ENCODE results near the gene IGF1R.
"Not testable (repeated sequence)": the region's sequence is repeated elsewhere in the genome, so short reads cannot be mapped to it uniquely, and the experiment has no call there.

The IGF1R gene

GRCh38 chr15:98997755-98998154, 349.4 kb downstream of the IGF1R start:
- no peak for DNase-seq (ENCODE audit: low read depth in 2 of 2)

- DNase-seq (ENCODE audit: low read depth in 2 of 2) = no peak
These were observed 349.9 kb downstream of the IGF1R start for GRCh38 chr15:98998279-98998678.

- DNase-seq (ENCODE audit: low read depth in 2 of 2) = no peak
These were observed 350.9 kb downstream of the IGF1R start for GRCh38 chr15:98999233-98999632.

DNA sequence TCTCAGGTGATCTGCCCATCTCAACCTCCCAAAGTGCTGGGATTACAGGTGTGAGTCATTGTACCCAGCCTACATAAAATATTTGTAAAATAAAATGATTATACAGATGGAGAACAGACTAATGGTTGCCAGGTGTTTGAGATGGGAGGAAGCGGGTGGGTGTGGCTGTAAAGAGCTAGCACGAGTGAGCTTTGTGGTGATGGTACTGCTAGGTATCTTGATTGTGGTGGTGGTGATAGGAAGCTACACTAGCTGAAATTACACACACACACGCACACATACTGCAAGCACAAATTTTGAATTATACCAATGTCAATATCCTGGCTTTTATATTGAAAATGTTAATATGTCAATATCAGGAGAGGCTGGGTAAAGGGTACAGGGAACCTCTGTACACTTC, 353.9 kb downstream of the IGF1R start:
- DNase-seq (ENCODE audit: low read depth in 2 of 2) = no peak

- not testable (repeated sequence) for DNase-seq (ENCODE audit: low read depth in 2 of 2)
These were observed 355.0 kb downstream of the IGF1R start for GRCh38 chr15:99003317-99003716.

DNA sequence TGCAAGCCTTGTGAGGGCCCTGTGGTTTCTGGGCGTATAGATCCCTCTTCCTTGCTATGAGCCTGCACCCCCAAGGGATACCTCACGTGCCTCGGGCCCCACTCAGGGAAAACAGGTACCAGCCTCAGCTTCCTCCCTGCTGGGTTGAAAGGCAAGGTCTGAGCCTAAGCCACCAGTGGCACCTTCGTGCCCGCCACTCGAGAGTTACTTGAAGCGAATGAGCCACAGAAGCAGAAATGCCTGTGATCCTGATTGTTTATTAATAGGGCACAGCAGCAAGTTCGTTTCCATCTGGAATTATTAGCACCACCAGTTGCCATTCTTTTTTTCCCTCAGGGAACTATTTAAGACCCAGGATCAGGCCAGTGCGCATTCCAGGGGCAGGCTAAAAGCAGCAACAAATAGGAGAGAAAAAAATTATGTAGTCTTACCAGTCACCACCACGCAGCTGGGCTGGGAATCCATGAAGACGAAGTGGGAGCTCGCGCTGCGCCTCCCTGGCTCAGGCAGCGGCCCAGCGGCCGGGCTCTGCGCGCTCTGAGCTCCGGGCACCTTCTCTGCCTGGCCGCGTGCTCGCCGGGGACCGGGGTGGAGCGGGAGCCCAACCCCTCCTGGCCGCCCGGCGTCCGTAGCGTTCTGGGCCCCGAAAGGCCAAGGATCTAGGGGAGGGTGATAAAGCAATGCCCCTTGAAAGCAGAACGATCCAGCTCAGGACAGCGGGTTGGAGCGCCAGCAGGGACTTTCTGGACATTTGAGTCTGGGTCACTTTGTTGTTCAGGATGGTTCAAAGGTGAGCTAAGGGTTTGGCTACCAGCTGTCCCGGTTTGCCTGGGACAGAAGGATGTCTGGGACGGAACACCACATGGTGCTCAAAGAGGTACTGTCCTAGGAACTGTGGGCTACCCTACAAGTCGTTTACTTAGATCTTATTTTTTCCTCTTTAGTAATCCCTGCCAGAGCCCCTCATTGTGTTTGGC, 356.9 kb downstream of the IGF1R start:
- DNase-seq (ENCODE audit: low read depth in 2 of 2) = not testable (repeated sequence)

DNA sequence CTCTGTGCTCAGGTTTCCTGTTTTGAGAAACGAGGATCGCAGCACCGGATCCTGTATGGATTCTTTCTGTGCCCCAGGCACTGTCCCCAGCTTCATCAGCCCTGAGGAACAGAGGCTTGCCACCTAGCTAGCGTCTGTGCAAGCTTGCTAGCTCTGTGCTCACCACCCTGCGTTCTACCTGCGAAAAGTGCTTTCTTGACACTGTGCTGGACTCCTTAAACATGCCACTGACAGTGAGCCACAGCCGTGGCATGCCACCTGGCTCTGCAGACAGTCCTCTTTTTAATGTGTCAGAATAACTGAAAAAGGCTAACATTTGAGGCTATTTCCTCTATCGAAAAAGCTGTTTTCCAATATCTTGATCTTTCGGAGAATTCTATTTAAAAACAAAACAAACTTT, 357.8 kb downstream of the IGF1R start:
- DNase-seq (ENCODE audit: low read depth in 2 of 2) = no peak

DNA sequence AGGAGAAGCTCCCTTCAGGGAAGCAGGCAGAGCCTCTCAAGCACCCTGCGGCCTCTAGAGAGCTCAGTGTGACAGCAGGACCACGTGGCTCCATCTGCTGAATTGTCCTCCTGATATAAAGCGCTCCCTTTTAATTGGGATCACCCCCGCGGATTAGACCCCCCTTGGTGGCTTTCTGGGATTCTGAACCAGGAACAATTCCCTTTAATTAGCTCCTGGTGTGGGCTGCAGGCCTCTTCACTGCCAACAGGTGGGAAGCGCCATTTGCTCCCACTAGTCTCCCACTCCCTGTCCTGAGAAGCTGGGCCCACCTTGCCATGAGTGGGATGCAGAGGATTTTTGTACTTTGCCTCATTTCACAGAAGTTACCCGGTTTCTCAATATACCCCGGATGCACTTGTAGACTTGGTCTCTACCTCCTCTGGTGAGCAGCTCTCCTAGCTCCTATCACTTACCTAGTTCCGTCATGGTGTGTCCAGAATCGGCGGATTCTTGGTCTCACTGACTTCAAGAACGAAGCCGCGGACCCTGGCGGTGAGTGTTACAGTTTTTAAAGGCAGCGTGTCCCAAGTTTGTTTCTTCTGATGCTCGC, 358.7 kb downstream of the IGF1R start:
- DNase-seq (ENCODE audit: low read depth in 2 of 2) = no peak

- no peak for DNase-seq (ENCODE audit: low read depth in 2 of 2)
These were observed 361.5 kb downstream of the IGF1R start for GRCh38 chr15:99009741-99010330.

GRCh38 chr15:99010768-99011167, 362.4 kb downstream of the IGF1R start:
- DNase-seq (ENCODE audit: low read depth in 2 of 2) = no peak

Data from stimulated activated CD8-positive, alpha-beta memory T cell treated with anti-CD3 and anti-CD28 coated beads, Interleukin-7, amount 100 ng/mL, for 4 hours (primary cell).